ENCODE results near the gene TMEM214. TPM values are rescaled to one million over a fixed set of nuclear protein-coding genes. Genes with fewer than 3 reads are reported as not detected.

Gene TMEM214
- polyA plus RNA-seq, 1 donor (not counting 4 experiments of a cell fraction or from before 2014, with no cell fraction given): 38.0 TPM

DNA sequence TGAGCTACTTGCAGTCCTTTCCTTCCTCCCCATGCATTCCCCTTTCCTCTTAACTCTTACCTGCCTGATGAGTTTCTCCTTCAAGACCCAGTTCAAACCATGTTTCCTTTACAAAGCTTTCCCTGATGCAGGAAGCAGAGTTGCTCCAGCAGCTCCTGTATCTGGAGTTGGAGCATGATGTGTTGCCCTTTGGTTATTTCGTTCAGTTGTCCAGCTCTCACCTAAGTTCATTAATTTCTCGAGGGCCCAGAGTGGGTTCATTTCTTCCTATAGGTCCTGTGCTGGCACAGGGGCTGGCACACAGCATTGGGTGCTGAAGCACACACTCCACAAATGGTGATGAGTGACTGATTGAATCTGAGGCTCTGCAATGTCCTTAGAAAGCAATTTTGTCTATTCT lies 23.0 kb upstream of the TMEM214 start:
- H3K4me2 ChIP-seq (ENCODE audit: control insufficient read depth, extremely low read depth, insufficient read depth, low read depth, low read length): no peak overlapping the region

DNA sequence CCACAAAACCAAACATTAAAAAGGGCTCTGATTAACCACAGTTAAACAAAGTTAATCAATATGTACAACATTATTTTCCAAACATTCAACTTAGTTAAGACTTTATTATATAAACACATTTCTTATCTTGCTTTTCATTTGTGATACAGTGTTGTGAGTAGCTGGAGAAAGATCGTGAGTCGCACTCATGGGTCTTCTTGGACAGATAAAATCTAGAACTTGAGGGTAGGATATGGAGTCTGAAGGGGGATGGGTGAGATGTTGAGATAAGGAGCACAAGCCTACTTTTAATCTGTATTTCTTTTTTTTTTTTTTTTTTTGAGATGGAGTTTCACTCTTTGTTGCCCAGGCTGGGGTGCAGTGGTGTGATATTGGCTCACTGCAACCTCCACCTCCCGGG lies 22.6 kb upstream of the TMEM214 start:
- H3K4me2 ChIP-seq (ENCODE audit: control insufficient read depth, extremely low read depth, insufficient read depth, low read depth, low read length): no peak overlapping the region

More for the DNA sequence above, 23.0 kb upstream of the TMEM214 start:
- dilution Hi-C loops (cut with MboI; ENCODE audit: extremely low pct_ligation_motif_present, low sequenced_read_pairs): no loop called here
- Histone ChIP-seq H4K20me1 (ENCODE audit: control insufficient read depth, extremely low read depth, insufficient read depth, low read length) (no peaks in the 10 kb centered on the region), H3K79me2 (ENCODE audit: control insufficient read depth, insufficient read depth, low read length) (no peaks in the 10 kb centered on the region), H3K9me3 (ENCODE audit: control insufficient read depth, low read depth, low read length) (no peaks in the 10 kb centered on the region), H3K9ac (ENCODE audit: control insufficient read depth, extremely low read depth, insufficient read depth, low read length) (no peak overlapping the region), H3K27ac (ENCODE audit: control insufficient read depth, insufficient read depth, low read length) (no peak overlapping the region), H2AFZ (ENCODE audit: control insufficient read depth, low read length) (no peak overlapping the region), H3K27me3 (ENCODE audit: control insufficient read depth, extremely low read depth, insufficient read depth, low read length) (no peaks in the 10 kb centered on the region), H3K4me1 (ENCODE audit: control insufficient read depth, extremely low read depth, insufficient read depth, low read length) (peaks cover 3% of the 10 kb centered on the region), H3K9me1 (ENCODE audit: control insufficient read depth, extremely low read depth, insufficient read depth, low read length) (no peaks in the 10 kb centered on the region), H3K4me3 (ENCODE audit: control insufficient read depth in 2 of 3, extremely low read depth in 1 of 3, insufficient read depth in 2 of 3, low read depth in 1 of 3, low read length in 3 of 3) (no peak overlapping the region), H3K36me3 (ENCODE audit: control insufficient read depth in 2 of 2, extremely low read depth in 1 of 2, insufficient read depth in 2 of 2, low read length in 2 of 2) (no peaks in the 10 kb centered on the region)
- FAIRE-seq (no peak), DNase-seq (ENCODE audit: low read depth, low spot score) (no peak)
- TF ChIP-seq, protein P1, sequence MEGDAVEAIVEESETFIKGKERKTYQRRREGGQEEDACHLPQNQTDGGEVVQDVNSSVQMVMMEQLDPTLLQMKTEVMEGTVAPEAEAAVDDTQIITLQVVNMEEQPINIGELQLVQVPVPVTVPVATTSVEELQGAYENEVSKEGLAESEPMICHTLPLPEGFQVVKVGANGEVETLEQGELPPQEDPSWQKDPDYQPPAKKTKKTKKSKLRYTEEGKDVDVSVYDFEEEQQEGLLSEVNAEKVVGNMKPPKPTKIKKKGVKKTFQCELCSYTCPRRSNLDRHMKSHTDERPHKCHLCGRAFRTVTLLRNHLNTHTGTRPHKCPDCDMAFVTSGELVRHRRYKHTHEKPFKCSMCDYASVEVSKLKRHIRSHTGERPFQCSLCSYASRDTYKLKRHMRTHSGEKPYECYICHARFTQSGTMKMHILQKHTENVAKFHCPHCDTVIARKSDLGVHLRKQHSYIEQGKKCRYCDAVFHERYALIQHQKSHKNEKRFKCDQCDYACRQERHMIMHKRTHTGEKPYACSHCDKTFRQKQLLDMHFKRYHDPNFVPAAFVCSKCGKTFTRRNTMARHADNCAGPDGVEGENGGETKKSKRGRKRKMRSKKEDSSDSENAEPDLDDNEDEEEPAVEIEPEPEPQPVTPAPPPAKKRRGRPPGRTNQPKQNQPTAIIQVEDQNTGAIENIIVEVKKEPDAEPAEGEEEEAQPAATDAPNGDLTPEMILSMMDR (optimal IDR thresholded peaks at IDR 0.05 in 1 of 3, IDR thresholded peaks at IDR 0.05 in 1 of 3, conservative IDR thresholded peaks at IDR 0.05 in 1 of 3; ENCODE audit: extremely low read depth in 1 of 3, insufficient read depth in 2 of 3, low read length in 3 of 3): no peak
- TF ChIP-seq EZH2 (IDR thresholded peaks at IDR 0.05; ENCODE audit: low read length): no peak

More for the DNA sequence above, 22.6 kb upstream of the TMEM214 start:
- no peak overlapping the region for H3K9ac ChIP-seq (ENCODE audit: control insufficient read depth, extremely low read depth, insufficient read depth, low read length)
- DNase-seq (ENCODE audit: low read depth, low spot score): no peak
- H3K4me1 ChIP-seq (ENCODE audit: control insufficient read depth, extremely low read depth, insufficient read depth, low read length): peaks cover 3% of the 10 kb centered on the region
- H3K4me3 ChIP-seq (ENCODE audit: control insufficient read depth in 2 of 3, extremely low read depth in 1 of 3, insufficient read depth in 2 of 3, low read depth in 1 of 3, low read length in 3 of 3): no peak overlapping the region
- no peaks in the 10 kb centered on the region for H4K20me1 ChIP-seq (ENCODE audit: control insufficient read depth, extremely low read depth, insufficient read depth, low read length)
- no peak overlapping the region for H2AFZ ChIP-seq (ENCODE audit: control insufficient read depth, low read length)
- dilution Hi-C loops (cut with MboI; ENCODE audit: extremely low pct_ligation_motif_present, low sequenced_read_pairs): no loop called here
- FAIRE-seq: no peak
- H3K27me3 ChIP-seq (ENCODE audit: control insufficient read depth, extremely low read depth, insufficient read depth, low read length): no peaks in the 10 kb centered on the region
- TF ChIP-seq, protein P1 (optimal IDR thresholded peaks at IDR 0.05 in 1 of 3, IDR thresholded peaks at IDR 0.05 in 1 of 3, conservative IDR thresholded peaks at IDR 0.05 in 1 of 3; ENCODE audit: extremely low read depth in 1 of 3, insufficient read depth in 2 of 3, low read length in 3 of 3): no peak
- TF ChIP-seq EZH2 (IDR thresholded peaks at IDR 0.05; ENCODE audit: low read length): no peak
- H3K9me3 ChIP-seq (ENCODE audit: control insufficient read depth, low read depth, low read length): no peaks in the 10 kb centered on the region
- H3K36me3 ChIP-seq (ENCODE audit: control insufficient read depth in 2 of 2, extremely low read depth in 1 of 2, insufficient read depth in 2 of 2, low read length in 2 of 2): no peaks in the 10 kb centered on the region
- H3K9me1 ChIP-seq (ENCODE audit: control insufficient read depth, extremely low read depth, insufficient read depth, low read length): no peaks in the 10 kb centered on the region
- H3K79me2 ChIP-seq (ENCODE audit: control insufficient read depth, insufficient read depth, low read length): no peaks in the 10 kb centered on the region
- H3K27ac ChIP-seq (ENCODE audit: control insufficient read depth, insufficient read depth, low read length): no peak overlapping the region
